COLO668 (cell line): Measurements from ENCODE around the gene BTBD2.

Experiments used
- DNase-seq: peaks from one replicate; lab custom pipeline; 2025; ENCODE audit not compliant: unreplicated experiment; lab: John Stamatoyannopoulos, UW

BTBD2 gene

GRCh38 chr19:1987197-1988187 lies 28.0 kb downstream of the BTBD2 start:
- DNase-seq: no peak

- DNase-seq: no peak
Measured at GRCh38 chr19:1986357-1987162, 29.0 kb downstream of the BTBD2 start.

GRCh38 chr19:1985588-1986356 lies 29.7 kb downstream of the BTBD2 start:
- no peak for DNase-seq

GRCh38 chr19:1984357-1984756 lies 31.2 kb downstream of the BTBD2 start:
- DNase-seq: no peak

GRCh38 chr19:1981253-1981652 lies 34.3 kb downstream of the BTBD2 start:
- no peak for DNase-seq

- no peak for DNase-seq
Measured at GRCh38 chr19:1980809-1981181, 34.7 kb downstream of the BTBD2 start.

- no peak for DNase-seq
Measured at GRCh38 chr19:1980091-1980808, 35.3 kb downstream of the BTBD2 start.

- no peak for DNase-seq
Measured at GRCh38 chr19:1979642-1980041, 35.9 kb downstream of the BTBD2 start.

- DNase-seq: no peak
Measured at GRCh38 chr19:1979017-1979416, 36.5 kb downstream of the BTBD2 start.

- no peak for DNase-seq
Measured at GRCh38 chr19:1978346-1978894, 37.1 kb downstream of the BTBD2 start.

- no peak for DNase-seq
Measured at GRCh38 chr19:1977120-1977519, 38.4 kb downstream of the BTBD2 start.

- DNase-seq: no peak
Measured at GRCh38 chr19:1975162-1975480, 40.4 kb downstream of the BTBD2 start.

- no peak for DNase-seq
Measured at GRCh38 chr19:1974381-1975161, 40.9 kb downstream of the BTBD2 start.

GRCh38 chr19:1970806-1971502 lies 44.6 kb downstream of the BTBD2 start:
- DNase-seq: no peak

GRCh38 chr19:1970003-1970805 lies 45.3 kb downstream of the BTBD2 start:
- DNase-seq: no peak

GRCh38 chr19:1969176-1970002 lies 46.1 kb downstream of the BTBD2 start:
- no peak for DNase-seq
